Keratinocyte (primary cell): ENCODE results near the gene FKBP1A. TPM values are rescaled to one million over a fixed set of nuclear protein-coding genes. Genes with fewer than 3 reads are reported as not detected.

Experiments used
- DNase-seq: peaks from one replicate; pipeline ENCODE4 v3.0.0-alpha.2; 2011; ENCODE audit warnings: low read depth, missing footprints, low spot score
- FAIRE-seq: peaks from 2 replicates; lab custom pipeline; 2011; peaks lifted over from hg19 to GRCh38; lab: Jason Lieb, UNC
- H2AFZ ChIP-seq: 2 replicates; pipeline ENCODE4 v1.6.0; 2012; ENCODE audit warnings: low read length, control low read depth, inconsistent platforms; ENCODE audit not compliant: control insufficient read depth
- H3K27ac ChIP-seq: 2 replicates; pipeline ENCODE4 v1.5.1; 2011; ENCODE audit warnings: low read length; ENCODE audit not compliant: control insufficient read depth, insufficient read depth
- H3K27me3 ChIP-seq: 3 replicates; pipeline ENCODE4 v1.6.0; 2011; ENCODE audit warnings: low read length; ENCODE audit not compliant: control insufficient read depth, insufficient read depth; ENCODE audit errors: extremely low read depth
- H3K36me3 ChIP-seq, 2 experiments: 2 replicates in 1 of 2; 3 replicates in 1 of 2; pipeline ENCODE4 v1.5.1; 2011; ENCODE audit warnings: low read length in 2 of 2, mild to moderate bottlenecking in 1 of 2; ENCODE audit not compliant: control insufficient read depth in 2 of 2, insufficient read depth in 2 of 2; ENCODE audit errors: extremely low read depth in 1 of 2
- H3K4me1 ChIP-seq: 3 replicates; pipeline ENCODE4 v1.5.1; 2011; ENCODE audit warnings: low read length; ENCODE audit not compliant: control insufficient read depth, insufficient read depth; ENCODE audit errors: extremely low read depth
- H3K4me2 ChIP-seq: 3 replicates; pipeline ENCODE4 v1.6.0; 2011; ENCODE audit warnings: low read depth, low read length; ENCODE audit not compliant: control insufficient read depth, insufficient read depth; ENCODE audit errors: extremely low read depth
- H3K4me3 ChIP-seq, 3 experiments: fragments of 200-600 bp in 1 of 3; sonication (generic) in 1 of 3; 2 replicates in 2 of 3; 3 replicates in 1 of 3; pipeline ENCODE4 v1.5.1; 2011 to 2016; ENCODE audit warnings: low read length in 3 of 3, mild to moderate bottlenecking in 3 of 3, control low read depth in 2 of 3, inconsistent platforms in 1 of 3, low read depth in 1 of 3, mixed read lengths in 1 of 3, mixed run types in 1 of 3, moderate library complexity in 1 of 3; ENCODE audit not compliant: control insufficient read depth in 2 of 3, insufficient read depth in 2 of 3; ENCODE audit errors: extremely low read depth in 1 of 3
- H3K79me2 ChIP-seq: 2 replicates; pipeline ENCODE4 v1.6.0; 2012; ENCODE audit warnings: low read length; ENCODE audit not compliant: control insufficient read depth, insufficient read depth
- H3K9ac ChIP-seq: 3 replicates; pipeline ENCODE4 v1.6.0; 2011; ENCODE audit warnings: low read length; ENCODE audit not compliant: control insufficient read depth, insufficient read depth; ENCODE audit errors: extremely low read depth
- H3K9me1 ChIP-seq: 3 replicates; pipeline ENCODE4 v1.6.0; 2011; ENCODE audit warnings: low read length; ENCODE audit not compliant: control insufficient read depth, insufficient read depth; ENCODE audit errors: extremely low read depth
- H3K9me3 ChIP-seq: 2 replicates; pipeline ENCODE4 v1.5.1; 2012; ENCODE audit warnings: low read depth, low read length; ENCODE audit not compliant: control insufficient read depth
- H4K20me1 ChIP-seq: 3 replicates; pipeline ENCODE4 v1.6.0; 2011; ENCODE audit warnings: low read length; ENCODE audit not compliant: control insufficient read depth, insufficient read depth; ENCODE audit errors: extremely low read depth
- EZH2 ChIP-seq: IDR thresholded peaks from one replicate; pipeline ENCODE4 v1.6.1; 2012; ENCODE audit warnings: inconsistent platforms, mild to moderate bottlenecking, low read length, moderate library complexity
- dilution Hi-C: fragments of 300-500 bp; cut with MboI; formaldehyde crosslinking; loops from one replicate; pipeline ENCODE4 v1.7.0; 2020; ENCODE audit warnings: low sequenced_read_pairs; ENCODE audit not compliant: extremely low pct_ligation_motif_present
- polyA plus RNA-seq, 5 experiments: library from polyadenylated mRNA; depleted of rRNA in 3 of 5; stranded (reverse) in 3 of 5; stranded (forward) in 1 of 5; unstranded in 1 of 5; fragments of >200 nt; gene quantifications; 1 replicate in 1 of 5; 2 replicates in 3 of 5; 3 replicates in 1 of 5; pipeline versions ENCODE4 v1.2.1 to v1.2.3, GENCODE V29; 2011 to 2012; ENCODE audit warnings: missing spikeins in 2 of 5, low read depth in 1 of 5, low replicate concordance in 1 of 5
- TF ChIP-seq, protein P1 (sequence below), 3 experiments: IDR thresholded peaks in 1 of 3; conservative IDR thresholded peaks in 1 of 3; optimal IDR thresholded peaks in 1 of 3; 2 replicates in 2 of 3; 3 replicates in 1 of 3; pipeline versions ENCODE3 to v1.5.1; 2011; ENCODE audit warnings: low read length in 3 of 3, mild to moderate bottlenecking in 3 of 3, moderate library complexity in 2 of 3, control low read depth in 1 of 3, inconsistent platforms in 1 of 3; ENCODE audit not compliant: insufficient read depth in 2 of 3; ENCODE audit errors: extremely low read depth in 1 of 3

The FKBP1A gene
- polyA plus RNA-seq, 1 donor (not counting 4 experiments of a cell fraction or from before 2014, with no cell fraction given) = 1,010 TPM

DNA sequence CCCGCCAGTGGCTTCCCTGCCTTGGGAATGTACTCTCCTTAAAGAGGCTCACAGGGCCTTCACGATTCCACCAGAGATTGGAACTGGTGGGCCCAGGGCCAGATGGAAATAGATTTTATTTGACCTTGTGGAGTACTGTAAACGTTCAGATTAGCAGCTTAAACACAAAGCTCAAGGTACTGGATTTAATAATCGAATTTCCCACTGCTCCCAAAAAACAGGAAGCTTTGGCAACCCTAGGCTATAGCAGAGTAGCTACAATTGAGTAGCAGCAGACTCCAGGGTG is 71.3 kb downstream of the FKBP1A start:
- H3K27ac ChIP-seq = no peak overlapping the region
- TF ChIP-seq EZH2 = no peak
- H3K27me3 ChIP-seq = no peaks in the 10 kb centered on the region
- no peaks in the 10 kb centered on the region for H4K20me1 ChIP-seq
- peaks cover 13% of the 10 kb centered on the region for H3K79me2 ChIP-seq
- no peak for DNase-seq
- H3K4me2 ChIP-seq = no peak overlapping the region
- dilution Hi-C loops = no loop called here
- H2AFZ ChIP-seq = no peak overlapping the region
- no peaks in the 10 kb centered on the region for H3K9me3 ChIP-seq
- H3K9me1 ChIP-seq = no peaks in the 10 kb centered on the region
- no peak for FAIRE-seq
- H3K4me1 ChIP-seq = peaks cover 27% of the 10 kb centered on the region
- H3K9ac ChIP-seq = no peak overlapping the region
- peaks cover 0 to 5% of the 10 kb centered on the region in 2 experiments for H3K36me3 ChIP-seq
- H3K4me3 ChIP-seq = no peak overlapping the region

DNA sequence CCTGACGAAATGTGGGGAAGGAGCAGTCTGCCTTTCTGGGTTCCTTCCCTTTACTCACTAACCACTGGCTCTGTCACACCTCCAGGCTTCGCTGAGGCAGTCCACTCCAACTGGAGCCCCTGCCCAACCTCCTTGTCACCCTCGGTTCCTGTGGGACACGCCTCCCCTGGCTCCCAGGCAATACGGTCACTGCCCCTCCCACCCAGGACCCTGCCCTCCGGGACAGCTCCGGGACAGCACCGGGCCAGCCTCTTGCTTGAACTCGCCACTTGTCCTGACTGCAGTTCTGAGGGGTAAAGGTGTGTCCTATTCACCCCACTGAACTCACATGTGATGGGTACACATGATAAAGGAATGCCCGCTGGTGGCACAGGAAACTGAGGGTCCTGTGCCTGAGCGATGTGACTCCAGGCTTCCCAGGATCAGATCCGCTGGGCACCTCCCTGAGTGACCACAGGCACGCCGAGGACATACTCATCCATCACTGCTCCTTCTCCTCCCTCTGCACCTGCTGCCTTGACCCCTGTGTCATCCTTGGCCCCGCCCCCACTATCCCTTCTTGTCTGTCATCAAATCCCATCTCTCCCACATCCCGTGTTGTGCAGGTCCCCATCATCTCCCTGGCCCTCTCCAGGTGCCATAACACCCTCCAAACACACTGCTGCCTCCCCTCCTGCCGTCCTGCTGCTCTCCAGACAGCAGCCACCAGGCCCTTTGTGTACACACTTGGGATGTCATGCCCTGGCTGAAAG is 71.8 kb downstream of the FKBP1A start:
- FAIRE-seq = no peak
- peaks cover 22% of the 10 kb centered on the region for H3K4me1 ChIP-seq
- no peak overlapping the region for H3K4me2 ChIP-seq
- H2AFZ ChIP-seq = no peak overlapping the region
- H3K9ac ChIP-seq = no peak overlapping the region
- dilution Hi-C loops = no loop called here
- no peak overlapping the region for H3K27ac ChIP-seq
- H3K79me2 ChIP-seq = peaks cover 8% of the 10 kb centered on the region
- H3K27me3 ChIP-seq = no peaks in the 10 kb centered on the region
- no peaks in the 10 kb centered on the region for H3K9me1 ChIP-seq
- TF ChIP-seq EZH2 = no peak
- TF ChIP-seq, protein P1, sequence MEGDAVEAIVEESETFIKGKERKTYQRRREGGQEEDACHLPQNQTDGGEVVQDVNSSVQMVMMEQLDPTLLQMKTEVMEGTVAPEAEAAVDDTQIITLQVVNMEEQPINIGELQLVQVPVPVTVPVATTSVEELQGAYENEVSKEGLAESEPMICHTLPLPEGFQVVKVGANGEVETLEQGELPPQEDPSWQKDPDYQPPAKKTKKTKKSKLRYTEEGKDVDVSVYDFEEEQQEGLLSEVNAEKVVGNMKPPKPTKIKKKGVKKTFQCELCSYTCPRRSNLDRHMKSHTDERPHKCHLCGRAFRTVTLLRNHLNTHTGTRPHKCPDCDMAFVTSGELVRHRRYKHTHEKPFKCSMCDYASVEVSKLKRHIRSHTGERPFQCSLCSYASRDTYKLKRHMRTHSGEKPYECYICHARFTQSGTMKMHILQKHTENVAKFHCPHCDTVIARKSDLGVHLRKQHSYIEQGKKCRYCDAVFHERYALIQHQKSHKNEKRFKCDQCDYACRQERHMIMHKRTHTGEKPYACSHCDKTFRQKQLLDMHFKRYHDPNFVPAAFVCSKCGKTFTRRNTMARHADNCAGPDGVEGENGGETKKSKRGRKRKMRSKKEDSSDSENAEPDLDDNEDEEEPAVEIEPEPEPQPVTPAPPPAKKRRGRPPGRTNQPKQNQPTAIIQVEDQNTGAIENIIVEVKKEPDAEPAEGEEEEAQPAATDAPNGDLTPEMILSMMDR (optimal IDR thresholded peaks at IDR 0.05 in 1 of 3, IDR thresholded peaks at IDR 0.05 in 1 of 3, conservative IDR thresholded peaks at IDR 0.05 in 1 of 3; ENCODE audit: extremely low read depth in 1 of 3, insufficient read depth in 2 of 3, low read length in 3 of 3) = no peak
- H3K4me3 ChIP-seq = no peak overlapping the region
- no peaks in the 10 kb centered on the region for H3K9me3 ChIP-seq
- DNase-seq = no peak
- peaks cover 0 to 5% of the 10 kb centered on the region in 2 experiments for H3K36me3 ChIP-seq
- no peaks in the 10 kb centered on the region for H4K20me1 ChIP-seq

DNA sequence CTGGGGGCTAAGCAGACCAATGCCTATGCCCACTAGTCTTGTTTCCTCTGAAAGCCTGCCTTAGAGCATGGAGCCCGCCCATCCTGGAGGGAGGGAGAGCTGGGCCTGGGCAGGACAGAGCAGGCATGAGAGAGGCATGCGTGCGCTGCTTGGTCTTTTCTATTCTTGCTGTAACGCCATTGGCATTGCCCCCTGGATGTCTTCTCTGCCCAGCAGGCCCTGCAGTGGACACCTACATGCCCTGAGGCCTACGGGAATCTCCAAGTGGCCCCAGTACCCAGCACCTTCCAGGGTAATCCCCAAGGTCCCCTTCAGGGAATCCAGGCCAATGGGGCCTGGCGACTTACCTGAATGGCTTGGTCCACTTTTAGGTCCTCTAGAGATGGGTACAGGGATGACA is 72.8 kb downstream of the FKBP1A start:
- Histone ChIP-seq H3K9ac (no peak overlapping the region), H3K4me1 (peaks cover 19% of the 10 kb centered on the region), H4K20me1 (no peaks in the 10 kb centered on the region), H3K9me1 (no peaks in the 10 kb centered on the region), H3K79me2 (no peaks in the 10 kb centered on the region), H3K27ac (no peak overlapping the region), H3K4me2 (no peak overlapping the region), H3K27me3 (no peaks in the 10 kb centered on the region), H3K4me3 (no peak overlapping the region), H2AFZ (no peak overlapping the region), H3K9me3 (no peaks in the 10 kb centered on the region), H3K36me3 (peaks cover 0 to 5% of the 10 kb centered on the region in 2 experiments)
- TF ChIP-seq, protein P1 (optimal IDR thresholded peaks at IDR 0.05 in 1 of 3, IDR thresholded peaks at IDR 0.05 in 1 of 3, conservative IDR thresholded peaks at IDR 0.05 in 1 of 3; ENCODE audit: extremely low read depth in 1 of 3, insufficient read depth in 2 of 3, low read length in 3 of 3) = no peak
- no peak for TF ChIP-seq EZH2
- DNase-seq (no peak), FAIRE-seq (no peak)
- dilution Hi-C loops = no loop called here
